OCI-LY3 (cell line): Measurements from ENCODE around the gene MR1.
"Not testable (repeated sequence)": the region's sequence is repeated elsewhere in the genome, so short reads cannot be mapped to it uniquely, and the experiment has no call there.

ENCODE experiments used
- H2AFZ ChIP-seq: fragments of 200-600, 300-600 bp; shearing (Covaris generic); 2 replicates; pipeline ENCODE4 v1.6.0; 2014; ENCODE audit warnings: antibody characterized with exemption, low read depth, low read length
- H3K27ac ChIP-seq: fragments of 200-600, 300-600 bp; sonication (generic); 2 replicates; pipeline ENCODE4 v1.5.1; 2014; ENCODE audit warnings: mild to moderate bottlenecking, low read length, moderate library complexity, mixed read lengths
- H3K27me3 ChIP-seq: fragments of 200-600, 300-600 bp; sonication (generic); 2 replicates; pipeline ENCODE4 v1.6.1; 2014; ENCODE audit warnings: low read depth, low read length, mixed read lengths
- H3K36me3 ChIP-seq: fragments of 200-600, 300-600 bp; sonication (generic); replicated peaks from 2 replicates; pipeline ENCODE3; 2014; ENCODE audit warnings: low read depth, low read length, mixed read lengths
- H3K4me1 ChIP-seq: fragments of 300-600, 200-600 bp; sonication (generic); 2 replicates; pipeline ENCODE4 v1.6.1; 2014; ENCODE audit warnings: low read length, mixed read lengths
- H3K4me2 ChIP-seq: fragments of 200-600, 300-600 bp; sonication (generic); 2 replicates; pipeline ENCODE4 v1.6.1; 2014; ENCODE audit warnings: low read length, mixed read lengths
- H3K4me3 ChIP-seq: fragments of 300-600, 200-600 bp; sonication (generic); 2 replicates; pipeline ENCODE4 v1.5.1; 2014; ENCODE audit warnings: antibody characterized with exemption, mild to moderate bottlenecking, low read length, moderate library complexity
- H3K79me2 ChIP-seq: fragments of 300-600, 200-600 bp; shearing (Covaris generic); 2 replicates; pipeline ENCODE4 v1.6.1; 2014; ENCODE audit warnings: mild to moderate bottlenecking, low read length, mixed read lengths
- H3K9ac ChIP-seq: fragments of 300-600, 200-600 bp; shearing (Covaris generic); 2 replicates; pipeline ENCODE4 v1.6.0; 2014; ENCODE audit warnings: mild to moderate bottlenecking, low read length, moderate library complexity
- H3K9me3 ChIP-seq: fragments of 200-600, 300-600 bp; shearing (Covaris generic); 2 replicates; pipeline ENCODE4 v1.6.1; 2014; ENCODE audit warnings: low read length, mixed read lengths; ENCODE audit not compliant: insufficient read depth
- H4K20me1 ChIP-seq: fragments of 200-600, 300-600 bp; sonication (generic); 2 replicates; pipeline ENCODE4 v1.6.1; 2016; ENCODE audit warnings: low read length, mixed read lengths; ENCODE audit not compliant: insufficient read depth
- EZH2phosphoT487 ChIP-seq: fragments of 200-600 bp; shearing (Covaris generic); IDR thresholded peaks from 2 replicates; pipeline ENCODE4 v1.6.1; 2018; ENCODE audit warnings: antibody characterized with exemption, mixed run types, low read depth
- TF ChIP-seq, protein P1 (sequence below): fragments of 200-600, 300-600 bp; sonication (generic); IDR thresholded peaks from 2 replicates; pipeline ENCODE4 v1.5.1; 2014; ENCODE audit warnings: antibody characterized with exemption, low read length, low read depth

Gene MR1

GRCh38 chr1:181059435-181059834, 25.7 kb downstream of the MR1 start:
- Histone ChIP-seq H3K4me2 (no peak overlapping the region), H3K4me3 (no peak overlapping the region), H3K9ac (no peak overlapping the region), H4K20me1 (no peaks in the 10 kb centered on the region), H3K27ac (no peak overlapping the region), H3K27me3 (0 out of 2 replicates have a peak, but pooled peaks cover 3% of the 10 kb centered on the region), H2AFZ (no peak overlapping the region), H3K79me2 (no peaks in the 10 kb centered on the region), H3K9me3 (no peaks in the 10 kb centered on the region), H3K4me1 (peaks cover 24% of the 10 kb centered on the region), H3K36me3 (no peaks in the 10 kb centered on the region)
- TF ChIP-seq, protein P1, sequence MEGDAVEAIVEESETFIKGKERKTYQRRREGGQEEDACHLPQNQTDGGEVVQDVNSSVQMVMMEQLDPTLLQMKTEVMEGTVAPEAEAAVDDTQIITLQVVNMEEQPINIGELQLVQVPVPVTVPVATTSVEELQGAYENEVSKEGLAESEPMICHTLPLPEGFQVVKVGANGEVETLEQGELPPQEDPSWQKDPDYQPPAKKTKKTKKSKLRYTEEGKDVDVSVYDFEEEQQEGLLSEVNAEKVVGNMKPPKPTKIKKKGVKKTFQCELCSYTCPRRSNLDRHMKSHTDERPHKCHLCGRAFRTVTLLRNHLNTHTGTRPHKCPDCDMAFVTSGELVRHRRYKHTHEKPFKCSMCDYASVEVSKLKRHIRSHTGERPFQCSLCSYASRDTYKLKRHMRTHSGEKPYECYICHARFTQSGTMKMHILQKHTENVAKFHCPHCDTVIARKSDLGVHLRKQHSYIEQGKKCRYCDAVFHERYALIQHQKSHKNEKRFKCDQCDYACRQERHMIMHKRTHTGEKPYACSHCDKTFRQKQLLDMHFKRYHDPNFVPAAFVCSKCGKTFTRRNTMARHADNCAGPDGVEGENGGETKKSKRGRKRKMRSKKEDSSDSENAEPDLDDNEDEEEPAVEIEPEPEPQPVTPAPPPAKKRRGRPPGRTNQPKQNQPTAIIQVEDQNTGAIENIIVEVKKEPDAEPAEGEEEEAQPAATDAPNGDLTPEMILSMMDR: no peak
- TF ChIP-seq EZH2phosphoT487: no peak

- no peak overlapping the region for H3K4me3 ChIP-seq
- no peak overlapping the region for H3K27ac ChIP-seq
- no peaks in the 10 kb centered on the region for H3K79me2 ChIP-seq
- H3K9ac ChIP-seq: no peak overlapping the region
- no peaks in the 10 kb centered on the region for H3K36me3 ChIP-seq
- H4K20me1 ChIP-seq: no peaks in the 10 kb centered on the region
- no peak overlapping the region for H2AFZ ChIP-seq
- H3K27me3 ChIP-seq: 0 out of 2 replicates have a peak, but pooled peaks cover 3% of the 10 kb centered on the region
- peaks cover 24% of the 10 kb centered on the region for H3K4me1 ChIP-seq
- no peak overlapping the region for H3K4me2 ChIP-seq
- TF ChIP-seq, protein P1: no peak
- no peak for TF ChIP-seq EZH2phosphoT487
- no peaks in the 10 kb centered on the region for H3K9me3 ChIP-seq
These were observed 26.3 kb downstream of the MR1 start for GRCh38 chr1:181060066-181060465.

DNA sequence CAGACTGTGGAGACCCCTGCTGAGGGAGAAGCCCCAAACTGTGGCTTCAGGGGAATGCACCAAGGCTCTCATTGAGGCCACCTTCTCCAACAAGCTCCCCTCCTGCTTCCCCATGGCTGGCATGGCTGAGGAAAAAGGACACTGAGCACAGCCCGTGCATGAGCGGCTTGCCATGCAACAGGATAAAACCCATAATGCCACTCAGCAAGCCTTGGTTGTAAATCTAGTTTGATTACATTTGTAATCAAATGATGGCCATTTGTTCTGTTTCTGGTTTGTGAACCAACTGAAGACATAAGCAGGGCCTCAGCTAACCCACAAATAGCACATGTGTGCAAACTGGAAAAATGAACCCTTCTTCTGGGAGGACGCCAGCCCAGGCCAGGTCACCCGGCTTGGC, 27.2 kb downstream of the MR1 start:
- not testable (repeated sequence) for H3K9ac ChIP-seq, H3K79me2 ChIP-seq, H3K9me3 ChIP-seq, H4K20me1 ChIP-seq, H3K4me2 ChIP-seq, H3K27ac ChIP-seq, H2AFZ ChIP-seq, H3K36me3 ChIP-seq, H3K27me3 ChIP-seq, H3K4me3 ChIP-seq
- peaks cover 24% of the 10 kb centered on the region for H3K4me1 ChIP-seq

GRCh38 chr1:181061487-181061886, 27.7 kb downstream of the MR1 start:
- H3K9ac ChIP-seq: peak overlapping the region; percentile 51; the same call in 1 of the 2 replicates
- no peaks in the 10 kb centered on the region for H3K79me2 ChIP-seq
- no peak for TF ChIP-seq EZH2phosphoT487
- TF ChIP-seq, protein P1: no peak

More at GRCh38 chr1:181061487-181061886, 27.7 kb downstream of the MR1 start:
- H3K4me2 ChIP-seq: peak overlapping the region; percentile 92
- H3K27me3 ChIP-seq: 0 out of 2 replicates have a peak, but pooled peaks cover 3% of the 10 kb centered on the region
- no peaks in the 10 kb centered on the region for H4K20me1 ChIP-seq
- H3K9me3 ChIP-seq: no peaks in the 10 kb centered on the region
- peak overlapping the region; percentile 78 for H3K27ac ChIP-seq
- H2AFZ ChIP-seq: no peak overlapping the region
- peaks cover 24% of the 10 kb centered on the region for H3K4me1 ChIP-seq
- H3K36me3 ChIP-seq: no peaks in the 10 kb centered on the region
- H3K4me3 ChIP-seq: peak overlapping the region; percentile 70
